Measurements from ENCODE around the gene HADHA. TPM values are rescaled to one million over a fixed set of nuclear protein-coding genes. Genes with fewer than 3 reads are reported as not detected.

The HADHA gene
- total RNA-seq, 1 experiment from 2014 or later, result 168 TPM

- Histone ChIP-seq H3K27me3 (no peaks in the 10 kb centered on the region), H3K9me3 (replicated peaks) (0 out of 2 replicates have a peak, but pooled peaks cover 5% of the 10 kb centered on the region), H3K27ac (no peak overlapping the region), H3K4me1 (no peaks in the 10 kb centered on the region), H3K4me3 (no peak overlapping the region), H3K36me3 (peaks cover 88% of the 10 kb centered on the region)
- no peak for DNase-seq
Observed at GRCh38 chr2:26229595-26229994, 14.8 kb downstream of the HADHA start.

- 0 out of 2 replicates have a peak, but pooled peaks cover 5% of the 10 kb centered on the region for H3K9me3 ChIP-seq (replicated peaks)
- no peaks in the 10 kb centered on the region for H3K27me3 ChIP-seq
- H3K36me3 ChIP-seq, result peaks cover 51% of the 10 kb centered on the region
- H3K4me3 ChIP-seq, result no peak overlapping the region
- no peak overlapping the region for H3K27ac ChIP-seq
- DNase-seq, result no peak
- H3K4me1 ChIP-seq, result no peaks in the 10 kb centered on the region
Observed at GRCh38 chr2:26224095-26224494, 20.3 kb downstream of the HADHA start.

GRCh38 chr2:26223018-26223417 is 21.4 kb downstream of the HADHA start:
- no peak overlapping the region for H3K4me3 ChIP-seq
- H3K36me3 ChIP-seq, result peaks cover 44% of the 10 kb centered on the region
- peaks cover 5% of the 10 kb centered on the region; the same call in 1 of the 2 replicates for H3K9me3 ChIP-seq (replicated peaks)
- H3K27me3 ChIP-seq, result no peaks in the 10 kb centered on the region
- no peak for DNase-seq
- no peak overlapping the region for H3K27ac ChIP-seq
- H3K4me1 ChIP-seq, result no peaks in the 10 kb centered on the region

GRCh38 chr2:26217720-26218119 is 26.7 kb downstream of the HADHA start:
- Histone ChIP-seq H3K36me3 (peaks cover 45% of the 10 kb centered on the region), H3K27me3 (no peaks in the 10 kb centered on the region), H3K27ac (no peak overlapping the region), H3K4me1 (no peaks in the 10 kb centered on the region), H3K9me3 (replicated peaks) (no peaks in the 10 kb centered on the region; the same call in 1 of the 2 replicates), H3K4me3 (no peak overlapping the region)
- no peak for DNase-seq

- H3K36me3 ChIP-seq, result peaks cover 51% of the 10 kb centered on the region
- H3K4me3 ChIP-seq, result no peak overlapping the region
- DNase-seq, result no peak
- H3K27me3 ChIP-seq, result no peaks in the 10 kb centered on the region
- H3K27ac ChIP-seq, result no peak overlapping the region
- H3K9me3 ChIP-seq (replicated peaks), result no peaks in the 10 kb centered on the region; the same call in 1 of the 2 replicates
- H3K4me1 ChIP-seq, result no peaks in the 10 kb centered on the region
Observed at GRCh38 chr2:26216587-26216986, 27.8 kb downstream of the HADHA start.

- H3K27ac ChIP-seq, result no peak overlapping the region
- peaks cover 59% of the 10 kb centered on the region for H3K36me3 ChIP-seq
- no peaks in the 10 kb centered on the region; the same call in 1 of the 2 replicates for H3K9me3 ChIP-seq (replicated peaks)
- H3K4me1 ChIP-seq, result no peaks in the 10 kb centered on the region
- no peak overlapping the region for H3K4me3 ChIP-seq
- H3K27me3 ChIP-seq, result no peaks in the 10 kb centered on the region
- DNase-seq, result no peak
Observed at GRCh38 chr2:26215833-26216232, 28.6 kb downstream of the HADHA start.

GRCh38 chr2:26214759-26215158 is 29.7 kb downstream of the HADHA start:
- Histone ChIP-seq H3K36me3 (peaks cover 62% of the 10 kb centered on the region), H3K4me1 (no peaks in the 10 kb centered on the region), H3K9me3 (replicated peaks) (no peaks in the 10 kb centered on the region; the same call in 1 of the 2 replicates), H3K27ac (no peak overlapping the region), H3K4me3 (no peak overlapping the region), H3K27me3 (no peaks in the 10 kb centered on the region)
- no peak for DNase-seq

GRCh38 chr2:26212011-26212410 is 32.4 kb downstream of the HADHA start:
- H3K36me3 ChIP-seq, result peaks cover 60% of the 10 kb centered on the region
- no peaks in the 10 kb centered on the region for H3K9me3 ChIP-seq (replicated peaks)
- H3K27me3 ChIP-seq, result no peaks in the 10 kb centered on the region
- no peak overlapping the region for H3K27ac ChIP-seq
- H3K4me1 ChIP-seq, result no peaks in the 10 kb centered on the region
- no peak for DNase-seq
- no peak overlapping the region for H3K4me3 ChIP-seq

- Histone ChIP-seq H3K4me1 (no peaks in the 10 kb centered on the region), H3K27ac (no peak overlapping the region), H3K9me3 (replicated peaks) (no peaks in the 10 kb centered on the region), H3K27me3 (no peaks in the 10 kb centered on the region), H3K4me3 (no peak overlapping the region), H3K36me3 (peaks cover 39% of the 10 kb centered on the region)
- DNase-seq, result no peak
Observed at GRCh38 chr2:26203906-26204305, 40.5 kb downstream of the HADHA start.

- no peaks in the 10 kb centered on the region for H3K27me3 ChIP-seq
- H3K4me1 ChIP-seq, result no peaks in the 10 kb centered on the region
- H3K9me3 ChIP-seq (replicated peaks), result no peaks in the 10 kb centered on the region
- H3K4me3 ChIP-seq, result no peak overlapping the region
- H3K27ac ChIP-seq, result no peak overlapping the region
- H3K36me3 ChIP-seq, result peaks cover 36% of the 10 kb centered on the region
- no peak for DNase-seq
Observed at GRCh38 chr2:26202981-26203490, 41.4 kb downstream of the HADHA start.

- H3K4me1 ChIP-seq, result peaks cover 21% of the 10 kb centered on the region
- no peak overlapping the region for H3K27ac ChIP-seq
- no peak overlapping the region for H3K4me3 ChIP-seq
- H3K36me3 ChIP-seq, result peaks cover 47% of the 10 kb centered on the region
- H3K9me3 ChIP-seq (replicated peaks), result no peaks in the 10 kb centered on the region
- no peak for DNase-seq
- H3K27me3 ChIP-seq, result no peaks in the 10 kb centered on the region
Observed at GRCh38 chr2:26197516-26197915, 46.9 kb downstream of the HADHA start.

- no peak for DNase-seq
- Histone ChIP-seq H3K9me3 (replicated peaks) (no peaks in the 10 kb centered on the region), H3K27me3 (no peaks in the 10 kb centered on the region), H3K4me1 (peaks cover 21% of the 10 kb centered on the region), H3K36me3 (peaks cover 40% of the 10 kb centered on the region), H3K4me3 (no peak overlapping the region), H3K27ac (no peak overlapping the region)
Observed at GRCh38 chr2:26196683-26197418, 47.6 kb downstream of the HADHA start.

GRCh38 chr2:26195040-26195984 is 49.1 kb downstream of the HADHA start:
- H3K9me3 ChIP-seq (replicated peaks), result no peaks in the 10 kb centered on the region
- peak; percentile 70 to 86 for DNase-seq
- H3K27ac ChIP-seq, result no peak overlapping the region
- H3K4me3 ChIP-seq, result no peak overlapping the region
- H3K36me3 ChIP-seq, result peaks cover 41% of the 10 kb centered on the region
- H3K27me3 ChIP-seq, result no peaks in the 10 kb centered on the region
- H3K4me1 ChIP-seq, result peaks cover 21% of the 10 kb centered on the region

- Histone ChIP-seq H3K4me3 (no peak overlapping the region), H3K4me1 (peaks cover 21% of the 10 kb centered on the region), H3K36me3 (peaks cover 37% of the 10 kb centered on the region), H3K27ac (no peak overlapping the region), H3K9me3 (replicated peaks) (no peaks in the 10 kb centered on the region), H3K27me3 (no peaks in the 10 kb centered on the region)
- DNase-seq, result no peak
Observed at GRCh38 chr2:26193578-26194231, 50.7 kb downstream of the HADHA start.

Measured in SJCRH30 (cell line).